Jurkat, Clone E6-1 (cell line): ENCODE results near the gene SLC7A4. TPM values are rescaled to one million over a fixed set of nuclear protein-coding genes. Genes with fewer than 3 reads are reported as not detected.
"Not testable (repeated sequence)": the region's sequence is repeated elsewhere in the genome, so short reads cannot be mapped to it uniquely, and the experiment has no call there.

Experiments used
- DNase-seq: peaks from one replicate; pipeline ENCODE4 v3.0.0-alpha.2; 2011; ENCODE audit warnings: low read depth, low spot score
- H3K4me3 ChIP-seq: 2 replicates; pipeline ENCODE4 v1.5.1; 2011; ENCODE audit warnings: mild to moderate bottlenecking, low read length, control low read depth, moderate library complexity
- polyA plus RNA-seq: library from polyadenylated mRNA; unstranded; fragments of >200 nt; gene quantifications from one replicate; pipeline ENCODE4 v1.2.1, GENCODE V29; 2012; ENCODE audit warnings: missing spikeins; ENCODE audit not compliant: insufficient read length, insufficient read depth

The SLC7A4 gene
- polyA plus RNA-seq = not detected

- no peak within 1 kb of the TSS for H3K4me3 ChIP-seq
- no peak for DNase-seq
Measured at GRCh38 chr22:21032037-21032867, at the start of gene SLC7A4. Gene SLC7A4 (minus strand): TSS chr22:21032561. CDS start chr22:21031812, 749 bp downstream.

GRCh38 chr22:21080435-21081137, 48.2 kb upstream of the SLC7A4 start:
- H3K4me3 ChIP-seq = no peak overlapping the region
- no peak for DNase-seq

DNA sequence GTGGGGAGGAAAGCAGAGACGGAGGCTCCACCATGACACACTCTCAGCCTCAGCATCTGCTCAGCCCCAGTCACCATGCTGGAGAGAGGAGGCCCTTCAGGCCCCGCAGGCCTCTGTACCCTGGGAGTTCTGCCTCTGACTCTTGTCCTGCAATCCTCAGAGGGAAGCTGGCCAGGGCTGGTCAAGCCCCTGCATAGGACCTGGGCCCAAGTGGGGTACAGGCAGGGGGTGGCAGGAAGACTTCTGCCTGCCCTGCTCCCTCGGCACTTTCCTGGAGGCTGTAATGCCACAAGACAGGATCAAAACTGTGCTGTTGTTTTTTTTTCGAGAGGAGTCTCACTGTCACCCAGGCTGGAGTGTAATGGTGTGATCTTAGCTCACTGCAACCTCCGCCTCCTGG, 47.1 kb upstream of the SLC7A4 start:
- DNase-seq = no peak
- no peak overlapping the region for H3K4me3 ChIP-seq

DNA sequence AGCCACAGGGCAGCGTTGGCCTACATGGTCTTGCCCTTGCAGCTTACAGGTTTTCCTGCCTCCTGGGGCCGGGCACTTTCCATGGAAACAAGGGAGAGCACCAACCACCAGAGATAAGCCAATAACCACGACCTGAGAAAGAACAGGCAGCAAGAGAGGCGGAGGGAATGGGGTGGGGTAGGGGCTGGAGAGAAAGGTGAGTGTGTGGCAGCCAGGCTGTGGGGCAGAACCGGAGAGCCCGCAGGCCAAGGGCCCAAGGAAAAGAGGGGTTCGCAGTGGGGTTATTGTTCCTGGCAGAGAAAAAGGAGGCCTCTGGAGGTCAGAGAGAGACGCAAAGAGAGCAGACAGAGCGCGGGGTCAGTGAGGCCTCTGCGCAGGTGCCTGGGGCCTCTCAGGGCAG, 46.6 kb upstream of the SLC7A4 start:
- no peak overlapping the region for H3K4me3 ChIP-seq
- DNase-seq = no peak

DNA sequence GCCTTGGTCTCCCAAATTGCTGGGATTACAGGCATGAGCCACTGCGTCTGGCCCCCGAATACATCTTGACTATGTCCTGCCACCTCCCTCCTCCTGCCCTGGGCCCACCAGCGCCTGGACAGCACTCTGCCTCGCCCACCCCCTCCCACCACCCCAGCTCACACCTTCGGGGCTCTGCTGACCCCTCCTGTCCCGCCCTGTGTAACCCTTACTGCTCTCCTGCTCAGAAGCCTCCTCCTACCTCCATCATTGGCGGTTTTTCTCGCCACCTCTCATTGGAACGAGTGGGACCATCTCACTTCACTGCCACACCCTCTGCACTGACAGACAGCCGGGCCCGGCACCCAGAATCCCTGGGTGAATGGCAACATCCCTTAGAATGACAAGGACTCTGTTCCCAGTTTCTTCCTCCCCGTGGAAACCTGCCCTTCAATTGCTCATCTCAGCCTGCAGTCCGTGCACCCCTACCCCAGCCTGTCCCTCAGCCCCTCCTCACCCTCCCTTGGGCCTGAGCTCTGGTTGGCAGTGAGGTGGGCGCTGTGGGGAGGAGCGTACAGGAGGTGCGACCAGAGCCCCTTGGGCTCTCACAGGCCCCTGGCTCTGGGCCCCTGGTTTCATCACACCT, 45.6 kb upstream of the SLC7A4 start:
- no peak overlapping the region for H3K4me3 ChIP-seq
- no peak for DNase-seq

- H3K4me3 ChIP-seq = no peak overlapping the region
- no peak for DNase-seq
Measured at GRCh38 chr22:21076912-21077625, 44.7 kb upstream of the SLC7A4 start.

DNA sequence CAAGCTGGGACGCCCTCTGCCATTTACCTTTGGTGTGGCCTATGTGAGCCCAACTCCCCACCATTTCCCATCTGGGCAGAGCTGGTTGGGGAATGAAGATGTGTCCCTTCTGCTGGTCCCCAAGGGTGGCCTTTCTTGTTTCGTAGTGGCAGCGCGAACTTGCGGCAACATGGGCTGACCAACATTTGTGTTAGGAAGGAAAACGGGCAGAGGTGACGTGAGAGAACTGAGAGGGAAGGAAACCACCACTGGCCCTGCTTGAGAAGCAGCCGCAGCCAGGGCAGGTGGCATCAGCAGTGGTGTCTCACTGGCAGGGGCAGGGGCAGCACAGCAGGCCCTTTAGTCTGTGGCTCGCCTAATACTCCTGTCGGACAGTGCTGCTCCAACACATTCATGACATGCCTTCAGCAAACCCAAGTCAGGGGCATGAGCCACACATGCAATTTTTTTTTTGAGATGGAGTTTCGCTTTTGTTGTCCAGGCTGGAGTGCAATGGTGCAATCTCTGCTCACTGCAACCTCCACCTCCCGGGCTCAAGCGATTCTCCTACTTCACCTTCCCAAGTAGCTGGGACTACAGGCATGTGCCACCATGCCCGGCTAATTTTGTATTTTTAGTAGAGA, 43.3 kb upstream of the SLC7A4 start:
- H3K4me3 ChIP-seq = no peak overlapping the region
- DNase-seq = no peak

- H3K4me3 ChIP-seq = no peak overlapping the region
- DNase-seq = no peak
Measured at GRCh38 chr22:21074102-21074715, 41.8 kb upstream of the SLC7A4 start.

GRCh38 chr22:21073482-21073881, 41.1 kb upstream of the SLC7A4 start:
- no peak for DNase-seq

GRCh38 chr22:21073023-21073422, 40.7 kb upstream of the SLC7A4 start:
- DNase-seq = no peak
- no peak overlapping the region for H3K4me3 ChIP-seq

More at GRCh38 chr22:21073482-21073881, 41.1 kb upstream of the SLC7A4 start:
- no peak overlapping the region for H3K4me3 ChIP-seq

DNA sequence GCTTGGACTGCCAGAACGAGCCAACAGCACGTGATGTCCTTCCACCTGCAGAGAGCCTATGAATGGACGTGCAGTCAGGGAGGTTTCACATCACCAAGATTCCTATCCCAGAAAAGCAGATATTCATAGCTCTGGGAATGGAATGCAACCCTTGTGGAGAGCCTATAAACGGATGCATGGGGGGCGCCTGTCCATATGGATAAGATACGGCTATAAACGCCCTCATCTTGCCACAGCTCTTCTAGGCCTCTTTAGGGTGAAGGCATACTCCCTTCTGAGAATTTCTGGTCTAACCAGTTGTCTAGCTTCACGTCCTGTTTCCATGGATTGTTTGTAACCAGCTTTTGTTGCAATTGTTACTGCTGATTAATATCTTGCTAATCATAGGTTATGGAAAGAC, 39.4 kb upstream of the SLC7A4 start:
- DNase-seq, H3K4me3 ChIP-seq: not testable (repeated sequence)

GRCh38 chr22:21070690-21071615, 38.6 kb upstream of the SLC7A4 start:
- no peak overlapping the region for H3K4me3 ChIP-seq
- no peak for DNase-seq

- H3K4me3 ChIP-seq = no peak overlapping the region
- DNase-seq = no peak
Measured at GRCh38 chr22:21069375-21069774, 37.0 kb upstream of the SLC7A4 start.

- no peak overlapping the region for H3K4me3 ChIP-seq
- DNase-seq = no peak
Measured at GRCh38 chr22:21068681-21069276, 36.4 kb upstream of the SLC7A4 start.

DNA sequence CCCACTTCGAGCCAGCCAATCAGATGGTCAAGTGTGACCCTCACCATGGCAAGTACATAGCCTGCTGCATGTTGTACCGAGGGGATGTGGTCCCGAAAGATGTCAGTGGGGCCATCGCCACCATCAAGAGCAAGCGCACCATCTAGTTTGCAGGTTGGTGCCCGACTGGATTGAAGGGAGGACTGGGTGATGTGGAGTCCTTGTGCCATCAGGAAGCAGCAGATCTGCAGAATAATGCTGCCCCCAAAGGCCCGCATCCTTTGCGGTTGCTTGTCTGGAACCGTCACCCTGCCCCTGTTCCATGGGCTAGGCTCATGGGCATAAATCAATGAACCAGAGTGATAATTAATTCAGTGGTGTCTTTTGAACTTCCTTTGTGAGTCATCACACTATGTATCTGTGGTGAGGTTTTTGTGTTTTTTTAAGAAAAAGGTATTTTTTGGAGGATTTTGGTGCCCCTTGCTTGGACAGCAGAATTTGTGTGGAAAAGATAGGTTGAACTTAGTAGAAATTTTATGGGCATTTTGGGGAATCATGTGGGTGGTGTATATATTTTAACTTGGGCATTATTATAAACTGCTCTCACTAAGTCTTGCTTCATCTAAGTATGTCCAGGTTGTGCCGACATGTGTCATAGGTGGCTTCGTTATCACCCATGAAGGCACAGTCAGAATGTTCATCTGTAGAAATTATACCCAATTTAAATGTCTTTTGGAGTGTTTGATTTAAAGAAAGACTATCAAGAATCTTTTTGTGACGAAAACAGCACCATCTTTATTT, 35.7 kb upstream of the SLC7A4 start:
- DNase-seq = no peak
- H3K4me3 ChIP-seq = no peak overlapping the region

DNA sequence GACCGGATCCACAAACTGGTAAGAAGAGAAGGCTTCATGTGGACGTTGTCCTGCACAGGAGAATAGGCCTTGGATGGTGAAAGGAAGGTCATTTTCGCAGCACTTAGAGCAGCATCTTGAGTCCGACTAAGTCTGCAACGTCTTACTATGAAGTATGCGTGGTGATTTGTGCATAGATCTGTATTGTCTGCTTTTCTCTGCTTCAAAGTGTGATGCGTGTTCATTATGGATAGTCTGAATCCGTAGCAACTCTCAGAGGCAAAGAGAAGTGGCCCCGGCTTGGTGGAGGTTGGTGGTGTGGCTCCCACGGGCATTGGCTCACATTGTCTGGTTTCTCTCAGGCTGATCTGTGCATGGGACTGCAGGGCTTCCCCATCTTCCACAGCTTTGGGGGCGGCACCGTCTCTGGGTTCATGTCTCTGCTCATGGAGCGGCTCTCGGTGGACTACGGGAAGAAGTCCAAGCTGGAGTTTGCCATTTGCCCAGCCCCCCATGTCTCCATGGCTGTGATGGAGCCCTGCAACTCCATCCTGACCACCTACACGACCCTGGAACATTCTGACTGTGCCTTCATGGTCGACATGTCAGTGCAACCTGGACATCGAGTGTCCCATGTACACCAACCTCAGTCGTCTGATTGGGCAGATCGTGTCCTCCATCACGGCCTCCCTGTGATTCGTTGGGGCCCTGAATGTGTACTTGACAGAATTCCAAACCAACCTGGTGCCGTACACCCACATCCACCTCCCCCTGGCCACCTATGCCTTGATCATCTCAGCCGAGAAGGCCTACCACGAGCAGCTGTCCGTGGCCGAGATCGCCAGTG, 34.9 kb upstream of the SLC7A4 start:
- no peak overlapping the region for H3K4me3 ChIP-seq
- no peak for DNase-seq
